GM19240 (cell line): ENCODE measurements around the gene GABARAP.

ENCODE experiments used
- DNase-seq: peaks from one replicate; pipeline ENCODE4 v3.0.0; 2011; ENCODE audit warnings: low spot score; ENCODE audit not compliant: insufficient read length

The GABARAP gene

DNA sequence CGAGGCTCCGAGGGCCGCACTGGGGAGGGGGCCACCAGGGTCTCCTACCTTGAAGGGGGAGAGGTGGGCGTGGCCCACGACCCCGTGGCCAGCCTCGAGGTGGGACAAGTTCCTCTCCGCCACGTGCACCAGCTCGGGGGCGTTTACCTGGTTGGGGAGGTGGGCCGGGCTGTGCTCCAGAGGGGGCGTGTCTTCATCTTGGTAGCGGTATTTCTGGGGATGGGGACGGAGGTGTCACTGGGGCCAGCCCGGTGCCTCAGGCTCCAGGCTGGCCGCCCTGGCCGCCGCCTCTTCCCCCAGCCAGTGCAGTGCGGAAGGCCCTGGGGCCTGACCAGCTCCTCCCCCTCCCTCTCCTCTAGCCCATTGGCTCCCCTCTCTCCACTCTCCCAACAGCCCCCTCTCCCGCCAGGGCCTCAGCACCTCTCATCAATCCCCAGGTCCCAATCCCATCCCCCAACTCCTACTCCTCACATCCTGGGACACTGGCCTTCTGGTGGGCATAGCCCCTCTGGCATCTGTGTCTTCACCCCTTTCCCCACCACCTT lies 34.1 kb downstream of the GABARAP start:
- DNase-seq, result no peak

DNA sequence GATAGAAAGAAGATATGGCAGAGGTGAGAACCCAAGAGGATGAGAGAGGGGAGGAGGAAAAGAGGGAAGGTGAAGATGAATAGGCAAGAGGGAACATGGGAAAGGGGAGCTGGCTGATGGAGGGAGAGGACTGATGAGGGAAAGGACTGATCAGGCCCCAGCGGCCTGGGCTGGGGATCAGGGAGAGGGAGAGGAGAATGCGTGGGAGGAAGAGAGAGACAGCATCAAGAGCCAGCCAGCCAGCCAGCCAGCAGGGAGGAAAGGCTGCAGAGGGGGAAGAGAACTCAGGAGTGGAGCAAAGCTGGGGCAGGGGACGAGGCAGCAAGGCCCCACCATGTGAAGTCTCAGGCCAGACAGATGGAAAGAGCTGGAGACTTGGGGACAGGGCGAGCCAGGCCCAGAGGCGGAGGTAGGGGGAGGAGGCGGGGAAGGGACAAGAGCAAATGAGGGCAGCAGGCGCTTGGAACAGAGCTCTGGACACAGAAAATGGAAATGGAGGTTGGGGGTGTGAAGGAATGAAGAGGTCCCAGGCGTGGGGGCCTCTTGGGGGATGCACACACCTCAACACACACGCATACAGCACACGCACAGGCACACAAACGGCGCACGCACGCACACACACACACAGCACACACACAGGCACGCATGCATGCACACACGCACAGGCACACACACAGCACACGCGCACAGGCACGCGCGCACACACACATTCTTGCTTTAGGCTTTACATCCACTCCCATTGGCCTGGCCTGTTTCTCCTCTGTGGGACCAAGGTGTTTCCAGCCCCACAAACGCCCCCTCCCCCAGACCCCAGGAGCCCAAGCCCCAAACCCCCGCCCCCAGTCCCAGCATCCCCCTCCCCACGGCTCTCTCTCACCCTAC lies 34.9 kb downstream of the GABARAP start:
- DNase-seq, result no peak

DNA sequence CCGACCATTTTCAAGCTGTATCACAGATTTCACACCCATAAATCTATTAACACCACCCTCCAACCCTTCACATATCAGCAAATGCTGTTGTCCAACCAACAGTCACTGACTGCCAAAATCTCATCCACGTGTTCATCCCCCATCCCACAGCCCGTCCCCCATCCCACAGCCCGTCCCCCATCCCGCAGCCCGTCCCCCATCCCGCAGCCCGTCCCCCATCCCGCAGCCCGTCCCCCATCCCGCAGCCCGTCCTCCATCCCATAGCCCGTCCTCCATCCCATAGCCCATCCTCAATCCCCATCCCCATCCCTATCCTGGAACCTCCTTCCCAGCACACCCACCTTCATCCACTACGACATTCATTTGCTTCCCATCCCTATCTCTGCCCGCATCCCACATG lies 36.7 kb downstream of the GABARAP start:
- no peak for DNase-seq

DNA sequence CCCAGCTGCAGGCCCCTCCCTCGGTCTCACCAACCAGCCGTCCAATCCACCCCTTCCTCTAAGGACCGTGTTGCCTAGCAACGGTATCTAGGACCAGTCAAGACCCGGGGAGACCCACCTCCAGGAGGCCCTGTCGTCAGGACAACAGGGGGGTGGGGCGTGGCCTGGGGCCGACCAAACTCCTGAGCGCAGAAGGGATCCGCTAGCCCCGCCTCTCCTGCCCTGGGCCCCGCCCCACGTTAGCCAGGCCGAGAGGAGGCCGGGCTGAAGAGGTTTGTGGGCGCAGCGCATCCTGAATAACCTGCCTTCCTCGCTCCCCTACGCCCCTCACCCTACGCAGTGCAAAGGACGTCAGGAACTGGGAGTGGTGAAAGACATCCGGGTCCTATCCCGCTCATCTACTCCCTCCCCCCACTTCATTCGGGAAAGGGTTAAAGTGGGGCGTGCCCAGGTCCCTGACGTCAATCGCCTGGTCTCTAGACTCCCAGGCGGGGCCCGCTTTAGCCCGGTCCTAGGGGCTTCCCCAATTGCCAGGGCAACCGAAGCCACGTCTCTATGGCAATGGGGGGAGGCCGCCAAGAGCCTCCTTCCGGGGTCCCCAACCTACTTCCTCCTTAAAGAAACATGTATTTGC lies 37.3 kb downstream of the GABARAP start:
- DNase-seq, result peak; percentile 99

DNA sequence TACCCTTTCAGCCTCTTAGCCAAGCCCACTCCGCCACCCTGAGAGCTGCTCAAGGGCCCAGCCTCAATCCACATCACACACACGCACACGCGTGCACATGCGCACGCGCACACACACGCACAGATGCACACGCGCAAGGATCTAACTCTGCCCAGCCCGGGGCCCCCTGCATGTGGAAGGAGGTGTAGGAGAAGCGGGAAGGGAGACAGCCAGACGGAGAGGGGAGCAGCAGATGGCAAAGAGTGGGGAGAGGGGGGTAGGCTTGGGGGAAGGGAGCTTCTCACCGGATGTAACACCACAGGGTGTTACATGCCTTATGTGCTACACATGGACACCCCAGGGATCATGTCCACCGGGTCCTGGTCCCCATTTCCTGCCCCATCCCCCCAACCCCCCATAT lies 37.9 kb downstream of the GABARAP start:
- DNase-seq, result no peak

DNA sequence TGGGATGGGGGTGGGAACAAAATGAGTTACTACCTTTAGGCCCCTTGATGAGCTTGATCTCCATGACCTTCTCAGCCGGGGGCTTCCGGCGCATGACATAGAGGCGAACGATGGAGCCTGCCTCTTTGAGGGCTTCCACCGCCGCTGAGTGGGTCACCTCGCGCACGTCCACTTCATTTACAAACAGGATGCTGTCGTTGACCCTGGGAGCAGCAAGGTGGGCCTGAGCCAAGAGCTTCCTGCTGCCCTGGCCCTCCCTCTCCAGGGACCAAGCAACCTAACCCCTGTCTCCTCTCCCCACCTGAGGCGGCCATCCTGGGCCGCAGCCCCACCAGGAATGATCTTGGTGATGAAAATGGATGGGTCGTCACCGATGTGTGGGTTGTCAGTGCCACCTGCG lies 38.9 kb downstream of the GABARAP start:
- no peak for DNase-seq

DNA sequence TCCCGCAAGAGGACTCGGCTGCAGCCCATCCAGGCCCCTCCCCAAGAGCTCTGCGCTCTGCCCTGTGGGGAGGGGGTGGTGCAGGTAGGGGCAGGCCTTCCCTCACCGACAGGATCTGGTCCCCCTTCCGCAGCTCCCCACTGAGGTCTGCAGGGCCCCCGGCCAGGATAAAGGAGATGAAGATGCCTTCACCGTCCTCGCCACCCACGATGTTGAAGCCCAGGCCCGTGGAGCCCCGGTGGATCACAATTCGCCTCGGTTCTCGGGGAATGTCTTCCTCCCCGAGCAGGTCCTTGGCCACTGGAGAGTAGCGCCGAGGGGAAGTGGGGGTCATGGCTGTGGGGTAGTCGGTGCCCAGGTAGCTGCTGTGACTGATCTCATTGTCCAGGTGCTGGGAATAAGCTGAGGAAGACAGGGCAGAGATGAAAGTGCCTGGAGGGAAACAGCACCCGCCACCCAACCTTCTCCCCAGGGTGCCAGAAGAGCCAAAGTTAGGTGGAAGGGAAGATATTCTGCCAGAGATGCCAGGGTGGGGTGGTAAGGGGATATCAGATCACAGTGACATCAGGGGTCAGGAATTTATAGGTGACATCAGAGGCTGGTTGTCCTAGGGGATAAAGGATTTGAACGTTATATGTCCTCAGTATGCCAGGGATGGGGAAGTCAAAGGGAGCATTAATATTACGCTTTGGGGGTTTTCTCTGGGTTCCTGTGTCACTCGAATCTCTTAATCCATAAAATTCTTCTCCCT lies 45.4 kb downstream of the GABARAP start:
- no peak for DNase-seq

DNA sequence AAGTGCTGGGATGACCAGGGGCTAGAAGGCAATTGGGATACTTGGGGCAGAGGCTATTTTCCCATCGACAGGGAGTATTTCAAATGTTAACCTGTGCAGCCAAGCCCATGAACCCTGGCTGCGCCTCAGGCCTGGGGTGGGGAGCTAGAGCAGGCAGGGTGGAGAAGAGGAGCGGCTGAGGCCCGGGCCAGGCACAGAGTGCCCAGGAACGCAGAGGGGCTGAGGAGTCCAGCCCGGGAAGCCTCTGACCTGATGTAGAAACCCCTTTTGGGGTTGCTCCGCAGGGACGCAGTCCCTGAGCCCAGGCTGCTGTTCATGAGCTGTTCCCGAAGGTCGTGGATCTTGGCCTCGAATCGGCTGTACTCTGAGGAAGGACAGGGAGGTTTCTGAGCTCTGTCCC lies 46.3 kb downstream of the GABARAP start:
- DNase-seq, result no peak

DNA sequence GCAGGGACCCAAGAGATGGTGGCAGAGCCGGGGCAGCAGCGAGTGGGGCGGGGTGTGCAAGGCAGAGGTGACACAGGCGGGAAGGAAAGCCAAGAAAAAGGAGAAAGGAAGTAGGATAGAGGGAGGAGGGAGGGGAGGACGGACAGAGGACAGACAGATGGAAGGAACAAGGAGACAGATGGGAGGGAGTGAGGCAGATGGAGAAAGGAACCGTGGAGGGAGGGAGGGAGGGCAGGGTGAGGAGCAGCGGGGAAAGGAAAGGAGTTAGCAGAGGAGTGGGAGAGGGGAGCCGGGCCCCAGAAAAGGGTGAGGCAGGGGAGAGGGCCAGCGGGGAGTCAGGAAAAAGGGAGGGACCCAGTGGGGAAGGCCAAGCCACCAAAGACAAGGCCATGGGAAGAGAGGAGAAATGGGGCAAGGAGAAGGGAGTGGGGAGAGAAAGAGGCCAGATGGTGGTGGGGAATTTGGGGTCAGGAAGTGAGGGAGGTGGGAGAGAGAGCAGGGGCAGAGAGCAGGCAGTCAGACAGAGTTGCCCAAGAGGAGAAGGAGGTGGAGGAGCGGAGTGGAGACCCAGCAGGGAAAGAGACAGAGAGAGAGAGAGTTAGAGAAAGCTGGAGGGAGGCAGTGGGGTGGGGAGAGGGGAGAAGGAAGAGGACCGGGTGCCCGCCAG lies 49.8 kb downstream of the GABARAP start:
- no peak for DNase-seq

DNA sequence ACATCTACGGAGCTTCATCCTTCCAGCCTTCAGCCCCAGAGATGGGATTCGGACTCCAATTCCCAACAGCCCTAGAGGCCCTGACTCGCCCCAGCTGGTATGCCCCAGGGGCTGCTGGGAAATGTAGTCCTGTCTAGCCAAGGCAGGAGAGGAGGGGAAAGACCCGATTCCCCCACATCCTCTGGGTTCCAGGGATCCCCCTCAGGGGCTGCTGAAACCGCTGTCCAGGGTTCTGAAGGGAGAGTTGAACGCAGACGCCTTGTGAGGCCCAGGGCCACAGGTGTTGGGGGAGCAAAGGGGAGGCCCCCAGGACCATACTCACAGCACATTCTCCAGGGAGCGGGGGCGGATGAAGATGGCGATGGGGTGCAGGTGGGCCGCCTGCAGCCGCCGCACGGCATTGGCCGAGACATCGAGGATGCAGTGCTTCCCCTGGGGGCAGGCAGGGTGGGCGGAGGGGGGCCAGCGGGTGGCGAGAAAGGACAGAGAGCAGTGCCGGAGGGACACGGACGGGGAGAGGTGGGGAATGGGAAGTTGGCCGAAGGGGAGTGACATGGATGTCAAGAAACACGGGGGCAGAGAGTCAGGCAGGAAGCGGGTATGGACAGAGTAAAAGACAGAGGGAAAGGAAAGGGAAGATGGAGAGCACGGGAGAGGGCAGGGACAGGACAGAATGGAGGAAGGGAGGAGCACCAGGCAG lies 50.5 kb downstream of the GABARAP start:
- DNase-seq, result peak; percentile 44

DNA sequence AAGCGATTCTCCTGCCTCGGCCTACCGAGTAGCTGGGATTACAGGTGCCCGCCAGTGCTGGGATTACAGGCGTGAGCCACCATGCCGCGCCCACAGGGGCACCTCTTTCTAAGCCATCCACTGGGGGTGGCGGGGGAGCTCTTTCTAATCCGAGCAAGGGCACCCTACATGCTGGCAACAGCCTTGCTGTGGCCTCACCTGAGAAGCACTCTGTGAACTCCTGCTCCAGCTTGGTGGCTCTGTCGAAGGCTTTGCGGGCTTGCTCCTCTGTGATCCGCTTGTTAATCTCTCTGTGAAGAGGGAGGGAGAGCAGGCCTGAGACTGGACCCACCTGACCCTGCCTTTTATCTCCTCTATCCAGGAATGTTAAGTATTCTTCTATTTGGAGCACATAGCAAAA lies 51.2 kb downstream of the GABARAP start:
- no peak for DNase-seq

DNA sequence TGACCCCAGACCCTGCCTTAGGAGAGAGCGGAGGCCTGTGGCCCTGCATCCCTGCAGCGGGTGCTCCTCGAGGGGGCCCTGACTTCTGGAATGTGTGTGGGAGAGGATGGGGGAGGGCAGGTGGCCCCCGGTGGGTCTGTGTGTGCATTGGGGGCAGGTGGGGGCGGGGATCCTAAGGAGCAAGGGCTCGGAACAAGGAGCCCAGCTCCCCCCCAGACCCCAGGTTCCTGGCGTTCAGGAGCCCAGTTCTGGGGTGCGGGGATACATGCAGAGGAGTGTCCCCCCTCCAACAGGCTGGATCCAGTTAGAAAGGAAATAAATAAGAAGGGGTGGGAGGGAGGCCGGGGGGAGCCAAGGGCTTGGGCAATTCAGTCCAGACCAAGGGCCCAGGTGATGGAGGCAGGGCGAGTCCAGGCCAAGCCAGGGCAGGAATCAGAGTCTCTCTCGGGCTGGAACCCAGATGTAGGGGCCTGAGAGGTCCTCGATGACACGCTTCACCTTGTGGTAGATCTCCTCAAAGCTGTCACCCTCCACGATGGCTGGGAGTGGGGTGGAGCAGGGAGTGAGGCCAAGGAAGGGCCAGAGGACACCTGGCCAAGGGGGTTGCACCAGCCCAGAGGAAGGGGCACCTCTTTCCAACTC lies 51.9 kb downstream of the GABARAP start:
- DNase-seq, result no peak
